ENCODE measurements around the gene TMEM214.
A peak's percentile ranks its signal among the peaks of the same experiment; 100 is the strongest.

The TMEM214 gene

GRCh38 chr2:27010139-27010538 lies 22.6 kb upstream of the TMEM214 start:
- DNase-seq (ENCODE audit: low read depth in 3 of 3) = no peak

DNA sequence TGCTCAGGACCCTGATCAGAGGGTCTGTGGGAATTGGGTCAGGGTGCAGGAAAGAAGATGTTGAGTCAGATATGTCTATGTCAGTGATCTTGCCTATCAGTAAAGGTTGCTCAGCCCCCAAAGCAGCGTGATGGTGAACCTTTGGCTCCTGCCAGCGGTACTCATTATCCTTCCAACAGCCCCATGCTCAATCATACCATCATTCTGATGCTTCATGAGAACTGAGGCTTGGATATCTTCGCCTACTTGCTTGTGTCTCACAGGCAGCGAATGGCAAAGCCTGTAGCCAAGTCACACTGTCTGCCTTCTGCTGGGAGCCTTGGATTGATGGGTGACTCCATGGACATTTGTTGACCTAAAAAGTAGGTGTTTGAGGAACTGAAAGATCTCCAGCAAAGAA lies 19.0 kb upstream of the TMEM214 start:
- DNase-seq (ENCODE audit: low read depth in 3 of 3) = no peak

DNA sequence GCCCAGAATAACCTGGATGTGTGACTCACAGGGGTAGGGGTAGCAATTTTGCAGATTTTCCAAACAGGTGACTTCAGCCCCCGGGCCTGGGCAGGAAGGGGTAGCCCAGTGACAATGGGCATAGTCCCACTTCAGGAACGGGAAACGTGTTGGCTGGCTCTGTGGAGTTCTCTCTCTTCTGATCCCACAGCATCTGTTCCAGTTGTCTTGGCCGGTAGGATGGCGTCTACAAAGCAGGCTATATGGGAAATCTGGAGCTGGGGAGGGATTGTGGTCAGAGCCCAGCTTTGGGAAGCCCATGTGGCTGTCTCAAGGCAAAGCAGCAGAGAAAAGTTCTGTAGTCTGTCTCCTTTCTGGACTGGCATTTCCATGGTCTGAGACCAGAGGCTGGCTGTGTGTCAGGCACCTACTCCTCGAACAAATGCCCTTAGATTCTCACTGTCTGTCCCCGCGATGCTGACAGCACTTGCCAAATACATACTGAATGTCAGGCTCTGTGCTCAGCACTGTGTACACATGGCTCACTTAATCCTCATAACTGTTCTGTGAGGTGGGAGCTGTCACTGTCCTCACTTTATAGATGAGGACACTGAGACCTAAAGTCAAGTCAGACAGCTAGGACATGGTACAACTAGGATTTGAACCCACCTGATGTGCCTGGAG lies 17.9 kb upstream of the TMEM214 start:
- no peak for DNase-seq (ENCODE audit: low read depth in 3 of 3)

DNA sequence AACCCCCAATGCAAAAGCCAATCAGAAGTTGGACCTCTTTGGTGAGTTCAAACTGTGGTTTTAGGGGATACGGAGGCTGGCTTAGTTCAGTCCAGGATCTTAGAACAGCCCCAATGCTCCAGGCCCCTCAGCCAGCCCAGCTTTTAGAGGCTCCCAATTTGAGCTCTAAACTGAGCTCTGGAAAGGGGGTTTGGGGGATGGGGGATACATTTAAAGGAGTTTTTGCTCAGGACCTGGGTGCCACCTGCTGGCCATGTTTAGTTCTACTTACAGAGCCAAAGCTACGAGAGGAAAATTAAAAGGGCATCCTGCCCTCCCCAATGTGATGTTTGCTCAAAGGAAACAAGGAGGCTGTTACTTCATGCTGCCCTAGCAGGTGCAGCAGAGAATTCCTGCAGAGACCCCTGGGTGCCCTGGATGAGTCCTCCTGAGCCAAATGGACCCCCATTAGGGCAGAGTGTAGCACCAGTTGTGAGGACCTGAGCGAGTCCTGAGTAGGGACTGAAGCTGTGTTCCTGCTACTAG lies 15.9 kb upstream of the TMEM214 start:
- peak; percentile 12 to 22 (median 18) for DNase-seq (ENCODE audit: low read depth in 3 of 3)

DNA sequence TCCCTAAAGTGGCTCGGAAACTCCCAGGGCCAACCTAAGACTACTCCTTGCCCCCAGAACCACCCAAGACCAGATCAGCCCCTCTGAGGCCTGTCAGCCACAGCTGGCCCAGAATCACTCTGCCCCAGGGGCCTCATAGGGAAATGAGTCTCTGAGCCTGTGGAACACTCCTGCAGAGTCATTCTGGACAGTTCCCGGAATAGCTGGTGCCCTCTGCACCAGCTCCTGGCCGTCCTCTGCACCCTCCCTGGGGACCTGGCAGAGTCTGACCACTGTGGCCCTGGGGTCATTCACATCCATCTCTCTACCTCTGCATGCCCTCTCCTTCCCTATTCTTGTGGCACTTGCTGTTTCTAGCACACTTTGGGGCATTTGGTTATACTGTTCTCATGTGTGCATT lies 14.6 kb upstream of the TMEM214 start:
- DNase-seq (ENCODE audit: low read depth in 3 of 3) = no peak

DNA sequence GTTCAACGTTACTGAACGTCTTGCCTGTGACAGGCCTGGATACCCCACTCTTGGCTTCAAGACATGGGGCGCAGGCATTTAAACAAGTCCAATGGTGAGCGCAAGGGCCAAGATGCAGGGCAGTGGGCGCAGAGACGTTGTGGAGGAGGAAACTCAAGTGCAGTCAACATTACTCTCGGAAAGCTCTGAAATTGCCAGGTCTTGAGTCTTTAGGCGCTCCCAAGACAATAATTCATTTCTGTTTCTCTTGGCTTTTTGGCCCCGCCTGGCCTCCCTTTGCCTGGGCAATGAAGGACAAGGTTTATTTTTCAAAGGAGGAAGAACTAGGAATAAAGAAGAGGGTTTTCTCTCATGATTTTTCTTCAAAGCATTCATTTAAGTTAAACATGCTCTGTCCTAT lies 13.3 kb upstream of the TMEM214 start:
- DNase-seq (ENCODE audit: low read depth in 3 of 3) = no peak

DNA sequence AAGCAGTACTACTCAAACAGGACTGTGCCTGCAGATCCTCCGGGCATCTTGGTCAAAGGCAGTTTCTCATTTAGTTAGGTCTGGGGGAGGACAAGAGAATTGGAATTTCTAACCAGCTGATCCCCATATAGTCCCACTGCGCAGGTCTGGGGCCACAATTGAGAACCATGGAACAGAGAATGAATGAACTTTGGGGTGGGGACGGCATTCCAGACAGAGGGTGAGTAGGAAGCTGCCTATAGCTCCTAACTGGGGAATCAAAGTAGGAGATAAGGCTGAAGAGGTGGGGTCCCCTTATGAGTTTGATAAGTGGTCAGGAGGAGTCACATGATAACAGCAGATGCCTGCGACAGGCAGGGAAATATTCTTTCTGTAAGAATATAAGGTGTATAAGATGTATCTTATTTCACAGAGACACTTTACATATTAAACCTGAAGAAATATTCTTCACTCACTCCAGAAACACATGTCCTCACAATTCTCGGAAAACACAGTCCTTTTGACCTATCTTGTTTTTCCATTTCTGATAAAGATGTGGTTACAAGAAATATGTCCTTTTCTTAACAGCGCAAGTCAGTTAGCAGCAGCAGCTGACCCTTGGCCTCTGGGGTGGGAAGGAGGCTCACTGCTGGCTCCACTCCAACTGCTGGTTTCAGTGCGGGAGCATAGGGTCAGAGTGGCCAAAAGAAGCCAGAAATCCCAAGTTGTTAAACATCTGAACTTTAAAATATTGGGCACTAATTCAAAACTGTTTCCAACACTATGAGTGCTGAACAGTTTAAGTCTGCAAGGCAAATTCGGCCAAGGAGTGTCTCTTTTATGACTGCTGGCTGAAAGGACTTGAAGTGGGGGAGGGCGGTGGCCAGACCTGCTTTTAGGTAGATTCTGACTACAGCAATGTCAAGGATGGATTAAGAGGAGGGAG lies 12.6 kb upstream of the TMEM214 start:
- DNase-seq (ENCODE audit: low read depth in 3 of 3) = no peak

- DNase-seq (ENCODE audit: low read depth in 3 of 3) = no peak
Measured at GRCh38 chr2:27021253-27022049, 11.3 kb upstream of the TMEM214 start.

DNA sequence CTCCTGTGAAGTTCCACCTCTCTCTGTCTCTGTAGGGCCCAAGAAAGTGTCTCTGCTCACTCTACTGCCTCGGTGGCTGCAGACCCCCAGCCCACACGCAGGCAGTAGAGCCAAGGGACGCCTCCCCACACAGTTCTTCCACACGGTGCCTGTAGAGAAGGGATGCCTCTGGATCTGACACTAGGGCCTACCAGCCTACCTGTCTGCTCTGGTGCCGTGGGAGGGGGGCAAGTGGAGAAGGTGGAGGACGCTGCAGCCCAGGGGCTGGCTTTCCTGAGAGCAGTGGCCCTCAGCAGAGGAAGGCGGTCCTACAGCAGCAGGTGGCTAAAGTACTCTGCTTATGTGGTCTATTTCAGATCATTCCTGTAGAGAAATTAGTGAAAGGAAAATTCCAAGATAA lies 9.0 kb upstream of the TMEM214 start:
- DNase-seq (ENCODE audit: low read depth in 3 of 3) = no peak

- DNase-seq (ENCODE audit: low read depth in 3 of 3) = no peak
Measured at GRCh38 chr2:27024188-27024587, 8.6 kb upstream of the TMEM214 start.

DNA sequence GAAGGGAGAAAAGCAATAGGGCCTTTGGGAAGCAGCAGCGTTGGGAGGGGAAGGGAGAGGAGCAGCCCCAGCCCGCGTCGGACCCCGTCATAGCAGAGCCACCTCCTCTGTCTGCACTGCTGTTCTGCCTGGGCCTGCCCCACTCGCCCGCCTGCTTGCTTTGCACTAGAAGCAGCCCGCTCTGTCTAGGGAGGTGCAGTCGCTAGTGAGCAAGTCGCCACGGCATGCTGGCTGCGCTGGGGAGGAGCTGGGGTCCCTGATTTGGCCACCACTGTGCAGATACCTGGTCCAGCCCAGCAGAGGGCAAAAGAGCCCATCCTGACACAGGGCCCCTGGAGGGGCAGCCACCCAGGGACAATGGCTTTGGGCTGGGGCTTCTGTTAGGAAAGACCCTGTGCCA lies 8.0 kb upstream of the TMEM214 start:
- no peak for DNase-seq (ENCODE audit: low read depth in 3 of 3)

DNA sequence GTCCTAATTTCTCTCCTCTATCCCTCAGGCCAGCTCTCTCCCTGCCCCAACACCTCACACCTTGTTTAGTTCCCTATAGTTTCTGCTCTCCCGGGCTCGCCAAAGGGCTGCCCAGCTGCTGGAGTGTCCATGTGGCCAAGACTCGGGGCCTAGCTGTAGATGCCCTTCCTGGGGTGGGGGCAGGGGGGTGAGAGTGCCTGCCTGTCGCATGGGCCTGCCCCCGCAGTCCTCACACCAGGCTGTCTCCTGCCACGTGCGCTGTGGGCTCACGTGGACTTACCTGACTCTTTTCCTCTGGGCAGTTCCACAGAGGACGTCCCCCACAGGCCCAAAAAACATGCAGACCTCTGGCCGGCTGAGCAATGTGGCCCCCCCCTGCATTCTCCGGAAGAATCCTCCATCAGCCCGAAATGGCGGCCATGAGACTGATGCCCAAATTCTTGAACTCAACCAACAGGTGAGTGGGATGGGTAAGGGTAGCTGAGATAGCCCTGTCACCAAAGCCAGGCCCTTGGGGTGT lies 7.4 kb upstream of the TMEM214 start:
- DNase-seq (ENCODE audit: low read depth in 3 of 3) = no peak

GRCh38 chr2:27025861-27026851 lies 6.6 kb upstream of the TMEM214 start:
- DNase-seq (ENCODE audit: low read depth in 3 of 3) = no peak

- no peak for DNase-seq (ENCODE audit: low read depth in 3 of 3)
Measured at GRCh38 chr2:27027211-27027651, 5.5 kb upstream of the TMEM214 start.

- DNase-seq (ENCODE audit: low read depth in 3 of 3) = no peak
Measured at GRCh38 chr2:27029051-27029450, 3.7 kb upstream of the TMEM214 start.

DNA sequence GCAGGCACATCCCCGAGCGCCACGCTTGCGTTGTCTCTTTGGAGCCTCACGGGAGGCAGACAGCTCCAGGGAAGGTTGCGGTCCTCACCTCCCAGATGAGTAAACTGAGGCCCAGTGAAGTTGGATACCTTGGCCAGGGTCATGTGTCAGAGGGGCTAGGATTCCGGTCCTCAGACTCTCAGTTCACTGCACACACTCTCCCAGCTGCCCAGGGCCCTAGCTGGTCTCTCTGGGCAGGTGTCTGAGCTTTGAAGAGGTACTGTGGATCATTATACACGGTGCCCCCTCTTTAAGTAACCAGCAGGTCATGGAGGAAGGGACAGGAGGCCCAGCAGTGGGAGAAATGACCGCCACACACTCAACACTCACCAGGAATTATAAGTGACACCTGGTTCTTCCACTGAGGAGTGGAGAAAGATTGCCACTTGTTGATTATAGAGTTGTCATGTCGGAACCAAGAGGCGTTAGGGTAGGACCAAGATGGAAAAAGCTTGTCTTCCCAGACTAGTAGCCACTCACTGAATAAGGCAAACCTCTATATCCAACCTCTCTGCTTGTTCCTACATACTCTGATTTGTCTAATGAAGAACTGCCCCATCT lies 588 bp downstream of the TMEM214 start:
- DNase-seq (ENCODE audit: low read depth in 3 of 3) = peak in 1 of 3 experiments; percentile 10

GRCh38 chr2:27038012-27038411 lies 5.2 kb downstream of the TMEM214 start:
- DNase-seq (ENCODE audit: low read depth in 3 of 3) = no peak

DNA sequence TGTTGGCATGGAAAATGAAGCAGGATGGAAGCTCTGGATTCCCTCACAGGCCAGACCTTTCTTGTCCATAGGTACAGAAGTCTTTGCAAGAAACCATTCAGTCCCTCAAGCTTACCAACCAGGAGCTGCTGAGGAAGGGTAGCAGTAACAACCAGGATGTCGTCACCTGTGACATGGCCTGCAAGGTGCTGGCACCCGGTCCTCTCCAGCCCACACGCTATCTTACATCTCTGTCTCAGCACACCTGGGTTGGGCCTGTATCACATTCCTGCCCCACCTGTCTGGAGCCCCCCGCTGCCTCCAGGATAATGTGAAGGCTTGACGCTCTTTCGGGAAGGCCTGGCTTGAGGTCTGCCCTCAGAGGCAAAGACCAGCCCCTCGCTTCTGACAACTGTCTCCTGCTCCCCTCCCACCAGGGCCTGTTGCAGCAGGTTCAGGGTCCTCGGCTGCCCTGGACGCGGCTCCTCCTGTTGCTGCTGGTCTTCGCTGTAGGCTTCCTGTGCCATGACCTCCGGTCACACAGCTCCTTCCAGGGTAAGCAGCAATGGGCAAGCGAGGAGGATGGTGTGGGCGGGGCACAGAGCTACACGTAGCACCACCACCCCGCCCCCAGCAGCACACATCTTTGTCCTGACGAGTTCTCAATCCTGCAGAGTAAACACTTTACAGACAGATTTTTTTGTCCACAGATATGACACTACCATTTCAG lies 6.0 kb downstream of the TMEM214 start:
- DNase-seq (ENCODE audit: low read depth in 3 of 3) = no peak

GRCh38 chr2:27039426-27039825 lies 6.7 kb downstream of the TMEM214 start:
- no peak for DNase-seq (ENCODE audit: low read depth in 3 of 3)

GRCh38 chr2:27039871-27040270 lies 7.1 kb downstream of the TMEM214 start:
- no peak for DNase-seq (ENCODE audit: low read depth in 3 of 3)
